ENCODE data around the gene TPD52L2.
"Not testable (repeated sequence)": the region's sequence is repeated elsewhere in the genome, so short reads cannot be mapped to it uniquely, and the experiment has no call there.

TPD52L2 gene

DNA sequence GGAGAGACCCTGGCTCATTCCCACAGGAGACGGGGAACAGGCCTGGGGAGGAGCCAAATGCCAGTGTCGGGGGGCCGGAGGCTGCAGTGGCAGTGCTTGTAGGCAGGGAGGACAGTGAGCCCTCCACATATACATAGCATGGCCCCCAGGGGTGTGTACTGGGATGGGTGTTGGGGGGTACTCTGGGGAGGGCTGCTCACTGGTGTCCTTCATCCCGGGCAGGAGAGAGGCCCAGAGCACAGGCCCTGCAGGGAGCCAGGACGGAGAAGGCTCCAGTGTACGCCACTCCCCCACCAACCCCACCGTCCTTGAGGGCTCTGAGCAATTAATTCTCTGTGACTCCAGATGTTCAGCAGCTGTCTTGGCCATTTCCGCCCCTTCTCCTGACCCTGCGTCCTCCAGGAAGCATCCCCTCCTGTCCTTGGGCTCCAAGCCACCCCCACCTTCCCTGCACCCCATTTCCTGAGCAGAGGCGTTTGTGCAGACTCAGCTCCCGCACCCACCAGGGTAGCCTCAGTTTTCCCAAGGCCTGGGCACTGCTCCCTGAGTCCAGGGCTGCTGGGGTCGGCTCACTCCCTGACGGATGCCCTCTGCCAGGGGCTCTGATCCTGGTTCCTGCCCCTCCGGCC is 7.2 kb upstream of the TPD52L2 start:
- DNase-seq = no peak

DNA sequence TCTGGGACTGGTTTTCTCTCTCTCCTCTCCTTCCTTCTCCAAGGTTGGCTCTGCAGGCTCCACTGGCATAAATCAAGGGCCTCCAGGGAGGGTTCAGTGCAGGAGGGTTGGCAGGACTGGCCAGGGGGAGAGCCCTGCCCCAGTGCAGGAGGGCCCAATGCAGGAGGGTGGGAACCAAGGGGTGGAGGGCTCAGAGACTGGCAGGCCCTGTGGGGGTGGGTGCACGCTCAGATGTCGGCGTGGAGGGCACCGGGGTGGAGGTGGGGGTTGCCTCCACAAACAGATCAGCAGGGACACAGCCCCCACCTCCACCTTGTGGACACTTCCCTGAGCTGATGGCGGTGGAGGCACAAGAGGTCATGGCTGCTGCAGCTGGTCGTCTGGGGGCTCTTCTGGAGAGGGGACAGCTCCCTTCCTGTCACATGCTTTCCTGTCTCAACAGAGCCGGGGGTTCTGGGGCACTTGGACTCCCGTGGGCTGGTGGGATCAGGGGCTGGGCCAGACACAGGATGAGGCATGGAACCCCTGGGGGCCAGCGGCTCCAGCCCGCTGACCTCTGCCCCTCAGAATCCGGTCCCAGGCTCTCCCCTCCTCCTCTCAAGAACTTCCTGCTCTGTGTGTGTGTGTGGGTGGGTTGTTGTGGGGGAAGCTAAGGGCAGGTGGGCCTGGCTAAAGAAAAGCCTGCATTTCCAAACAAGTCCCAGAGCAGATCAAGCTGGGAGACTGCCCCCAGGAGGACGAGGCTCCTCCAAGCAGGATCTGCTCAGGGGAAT is 6.5 kb upstream of the TPD52L2 start:
- no peak for DNase-seq

DNA sequence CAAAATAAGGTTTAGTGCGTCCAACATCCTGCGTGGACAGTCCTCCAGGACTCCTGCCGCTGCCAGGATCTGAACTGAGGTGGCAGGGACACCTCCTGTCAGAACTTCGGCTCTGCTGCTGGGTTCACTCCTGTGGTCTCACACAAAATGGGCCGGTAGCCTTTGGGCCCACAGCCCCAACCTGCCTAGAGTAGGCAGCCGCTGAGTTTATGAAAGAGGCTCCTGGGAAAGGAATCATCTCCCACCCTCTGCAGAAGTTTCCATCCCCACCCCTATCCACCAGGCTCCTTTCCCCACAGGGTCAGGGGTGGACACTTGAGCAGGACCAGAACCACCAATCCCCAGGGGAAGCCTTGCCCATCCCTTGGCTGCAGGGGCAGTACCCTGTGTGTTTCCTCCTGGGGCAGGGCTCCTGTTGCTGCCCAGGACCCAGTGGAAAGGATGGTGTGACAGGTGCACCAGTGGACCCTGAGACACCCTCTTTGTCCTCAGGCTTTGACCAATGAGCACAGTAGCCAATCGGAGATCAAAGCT is 5.8 kb upstream of the TPD52L2 start:
- no peak for DNase-seq

DNA sequence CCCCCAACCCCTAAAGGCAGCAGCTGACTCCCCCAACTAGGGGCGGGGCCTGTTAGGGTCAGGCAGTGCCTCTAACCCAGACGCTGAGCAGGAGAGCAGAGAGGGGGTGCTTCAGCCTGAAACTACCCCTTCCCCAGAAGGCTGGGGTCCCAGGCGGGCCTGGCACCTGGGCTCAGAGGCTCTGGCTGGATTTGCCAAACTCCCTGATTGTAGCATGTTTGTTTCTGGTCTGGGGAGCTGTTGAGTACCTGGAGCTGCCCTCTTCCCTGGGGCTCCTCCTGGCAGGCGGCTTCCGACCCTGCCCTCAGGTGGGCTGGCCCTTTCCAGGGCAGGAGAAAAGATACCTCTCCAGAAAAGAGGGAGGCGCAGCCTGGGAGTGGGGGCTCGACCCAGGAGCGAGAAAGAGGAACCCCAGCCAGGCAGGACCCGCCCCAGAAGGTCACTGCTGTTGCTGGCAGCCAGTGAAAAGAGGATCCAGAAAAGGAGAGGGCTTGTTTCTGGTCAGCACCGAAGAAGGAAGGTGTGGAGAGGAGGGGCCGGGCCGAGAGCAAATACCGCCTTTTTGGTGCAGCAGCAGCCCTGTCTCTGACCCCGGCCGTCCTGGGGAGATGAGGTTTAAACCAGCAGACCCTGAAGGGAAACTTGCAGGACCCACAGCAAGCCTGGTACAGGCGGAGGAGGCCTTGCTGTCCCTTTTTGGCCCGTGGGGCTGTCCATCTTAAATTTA is 4.6 kb upstream of the TPD52L2 start:
- no peak for DNase-seq

DNA sequence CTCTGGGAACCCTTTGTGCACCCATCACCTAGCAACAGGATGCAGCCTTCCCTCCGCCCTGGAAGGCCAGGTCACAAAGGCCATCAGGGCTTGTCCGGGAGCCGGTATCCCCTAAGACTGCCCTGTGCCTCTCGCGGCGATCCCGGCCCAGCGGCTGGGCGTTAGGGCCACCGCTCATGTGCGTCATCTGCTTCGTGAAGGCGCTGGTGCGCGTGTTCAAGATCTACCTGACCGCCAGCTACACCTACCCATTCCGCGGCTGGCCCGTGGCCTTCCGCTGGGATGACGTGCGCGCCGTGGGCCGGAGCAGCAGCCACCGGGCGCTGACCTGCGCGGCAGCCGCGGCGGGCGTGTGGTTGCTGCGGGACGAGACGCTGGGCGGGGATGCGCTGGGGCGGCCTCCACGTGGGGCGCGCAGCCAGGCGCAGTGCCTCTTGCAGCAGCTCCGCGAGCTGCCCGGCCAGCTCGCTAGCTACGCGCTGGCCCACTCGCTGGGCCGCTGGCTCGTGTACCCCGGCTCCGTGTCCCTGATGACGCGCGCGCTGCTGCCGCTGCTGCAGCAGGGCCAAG is 3.6 kb upstream of the TPD52L2 start, which contains the start of gene ABHD16B:
TSS of gene ABHD16B (plus strand) at position 134 of the 570 bp plus-strand sequence. CDS start at position 177, 43 bp downstream.
- DNase-seq = no peak

DNA sequence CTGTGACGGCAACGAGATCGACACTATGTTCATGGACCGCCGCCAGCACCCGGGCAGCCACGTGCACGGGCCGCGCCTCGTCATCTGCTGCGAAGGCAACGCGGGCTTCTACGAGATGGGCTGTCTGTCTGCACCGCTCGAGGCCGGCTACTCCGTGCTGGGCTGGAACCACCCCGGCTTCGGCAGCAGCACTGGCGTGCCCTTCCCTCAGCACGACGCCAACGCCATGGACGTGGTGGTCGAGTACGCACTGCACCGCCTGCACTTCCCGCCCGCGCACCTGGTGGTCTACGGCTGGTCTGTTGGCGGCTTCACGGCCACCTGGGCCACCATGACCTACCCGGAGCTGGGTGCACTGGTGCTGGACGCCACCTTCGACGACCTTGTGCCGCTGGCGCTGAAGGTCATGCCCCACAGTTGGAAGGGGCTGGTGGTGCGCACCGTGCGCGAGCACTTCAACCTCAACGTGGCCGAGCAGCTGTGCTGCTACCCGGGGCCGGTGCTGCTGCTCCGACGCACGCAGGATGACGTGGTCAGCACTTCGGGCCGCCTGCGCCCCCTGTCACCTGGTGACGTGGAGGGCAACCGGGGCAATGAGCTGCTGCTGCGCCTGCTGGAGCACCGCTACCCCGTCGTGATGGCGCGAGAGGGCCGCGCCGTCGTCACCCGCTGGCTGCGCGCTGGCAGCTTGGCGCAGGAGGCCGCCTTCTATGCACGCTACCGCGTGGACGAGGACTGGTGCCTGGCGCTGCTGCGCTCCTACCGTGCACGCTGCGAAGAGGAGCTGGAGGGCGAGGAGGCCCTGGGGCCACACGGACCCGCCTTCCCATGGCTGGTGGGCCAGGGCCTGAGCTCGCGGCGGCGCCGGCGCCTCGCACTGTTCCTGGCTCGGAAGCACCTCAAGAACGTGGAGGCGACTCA is 2.8 kb upstream of the TPD52L2 start:
- no peak for DNase-seq

DNA sequence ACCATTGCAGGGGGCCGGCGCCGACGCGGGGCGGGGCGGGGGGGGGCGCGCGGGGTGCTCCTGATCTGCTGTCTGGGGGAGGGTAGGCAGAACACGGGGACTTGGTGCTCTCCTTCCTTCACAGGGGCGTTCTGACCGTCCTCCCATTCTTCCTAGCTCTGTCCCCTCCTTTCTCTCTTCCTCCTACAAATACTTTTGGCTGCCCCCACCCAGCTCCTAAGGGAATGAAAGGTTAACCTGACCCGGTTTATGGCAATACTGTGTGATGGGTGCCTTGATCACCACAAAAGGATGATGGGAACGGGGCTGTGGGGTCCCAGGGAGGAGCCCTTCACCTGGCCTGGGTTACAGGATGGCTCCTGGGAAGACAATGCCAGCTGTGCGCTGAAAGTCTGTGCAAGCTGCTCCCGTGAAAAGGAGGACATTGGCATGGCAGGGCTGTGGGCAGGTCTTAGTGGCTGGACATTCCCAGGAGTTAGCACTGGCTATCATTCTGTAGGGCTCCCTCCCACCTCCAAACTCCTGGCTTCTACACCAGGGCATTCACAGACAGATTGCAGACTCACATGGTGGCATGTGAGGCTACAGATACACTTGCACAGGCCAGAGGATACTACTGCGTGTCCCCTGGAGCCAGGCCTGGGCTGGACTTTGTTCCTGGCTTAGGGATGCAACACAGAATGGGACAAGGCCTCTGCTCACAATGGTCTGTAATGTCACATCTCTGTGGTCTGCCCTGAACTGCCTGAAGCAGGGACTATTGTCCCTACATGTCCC is 1.9 kb upstream of the TPD52L2 start:
- no peak for DNase-seq

DNA sequence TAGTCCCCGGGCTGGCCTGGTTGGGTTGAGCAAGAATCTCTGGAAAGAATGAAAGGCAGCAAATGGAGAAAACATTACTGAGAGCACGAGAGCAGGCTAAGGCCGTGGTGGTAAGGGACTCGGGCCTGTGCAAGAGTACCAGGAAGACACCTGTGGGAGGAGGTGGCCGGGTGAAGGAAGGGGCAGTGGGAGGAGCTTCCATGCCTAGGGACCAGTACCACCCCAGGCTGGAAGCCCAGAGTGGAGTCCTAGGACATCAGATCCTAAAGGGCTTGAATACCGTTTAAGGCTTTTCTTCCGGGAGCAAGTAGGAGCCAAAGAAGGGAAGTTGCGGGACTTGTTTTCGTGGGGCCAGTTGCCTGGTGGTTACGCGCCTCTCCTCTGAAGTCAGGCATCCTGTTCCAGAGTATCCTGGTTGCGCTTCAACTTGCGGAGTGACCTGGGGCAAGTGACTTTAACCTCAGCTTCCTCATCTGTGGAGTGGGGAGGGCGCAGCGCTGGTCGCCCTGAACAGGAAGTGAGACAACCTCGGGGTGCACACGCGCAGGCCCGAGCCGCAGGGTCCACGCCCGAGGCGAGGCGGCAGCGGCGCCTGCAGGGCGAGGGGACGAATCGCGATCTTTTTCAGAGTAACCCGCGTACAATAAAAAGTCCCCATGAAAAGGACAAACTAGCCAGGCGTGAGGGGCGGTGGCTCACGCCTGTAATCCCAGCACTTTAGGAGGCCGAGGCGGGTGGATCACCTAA is 1.1 kb upstream of the TPD52L2 start:
- peak; percentile 75 for DNase-seq

DNA sequence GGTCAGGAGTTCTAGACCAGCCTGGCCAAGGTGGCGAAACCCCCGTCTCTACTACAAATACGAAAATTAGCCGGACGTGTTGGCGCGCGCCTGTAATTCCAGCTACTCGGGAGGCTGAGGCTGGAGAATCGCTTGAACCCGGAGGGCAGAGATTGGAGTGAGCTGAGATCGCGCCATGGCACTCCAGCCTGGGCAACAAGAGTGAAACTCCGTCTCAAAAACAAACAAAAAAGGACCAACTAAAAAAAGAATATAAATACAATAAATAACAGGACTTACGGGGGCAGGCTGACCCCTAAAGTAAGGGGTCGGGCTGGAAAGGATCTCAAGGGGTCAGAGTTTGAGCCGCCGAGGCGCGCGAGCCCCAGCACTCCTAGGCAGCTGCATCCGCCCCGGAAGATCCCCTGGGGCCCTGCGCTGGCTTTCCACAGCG is 509 bp upstream of the TPD52L2 start:
- DNase-seq = no peak

DNA sequence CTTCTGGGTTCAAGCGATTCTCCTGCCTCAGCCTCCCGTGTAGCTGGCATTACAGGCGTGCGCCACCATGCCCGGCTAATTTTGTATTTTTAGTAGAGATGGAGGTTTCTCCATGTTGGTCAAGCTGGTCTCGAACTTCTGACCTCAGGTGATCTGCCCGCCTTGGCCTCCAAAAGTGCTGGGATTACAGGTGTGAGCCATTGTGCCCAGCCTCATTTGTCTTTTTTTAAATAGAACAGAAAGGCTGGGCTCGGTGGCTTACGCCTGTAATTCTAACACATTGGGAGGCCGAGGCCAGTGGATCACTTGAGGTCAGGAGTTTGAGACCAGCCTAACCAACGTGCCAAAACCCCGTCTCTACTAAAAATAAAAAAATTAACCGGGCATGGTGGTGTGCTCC is 2.0 kb downstream of the TPD52L2 start:
- DNase-seq = not testable (repeated sequence)

DNA sequence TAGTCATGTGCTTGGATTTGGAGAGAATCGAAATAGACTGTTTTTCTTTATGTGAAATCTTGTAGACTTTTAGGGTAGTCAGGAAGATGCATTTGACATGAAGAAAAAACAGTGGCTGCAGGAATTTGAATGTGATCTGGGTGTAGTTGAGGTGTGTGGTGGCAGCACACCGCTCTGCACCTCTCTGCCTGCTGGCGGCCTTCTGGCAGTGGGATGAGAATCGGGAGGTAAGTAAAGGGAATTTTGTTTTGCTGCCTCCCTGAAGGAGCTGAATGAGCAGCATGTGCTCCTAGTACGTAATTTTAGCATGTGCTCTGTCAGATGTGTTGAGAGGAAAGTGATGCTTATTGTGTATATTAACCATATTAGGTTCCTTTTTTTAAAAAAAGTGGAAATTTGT is 3.2 kb downstream of the TPD52L2 start:
- no peak for DNase-seq

DNA sequence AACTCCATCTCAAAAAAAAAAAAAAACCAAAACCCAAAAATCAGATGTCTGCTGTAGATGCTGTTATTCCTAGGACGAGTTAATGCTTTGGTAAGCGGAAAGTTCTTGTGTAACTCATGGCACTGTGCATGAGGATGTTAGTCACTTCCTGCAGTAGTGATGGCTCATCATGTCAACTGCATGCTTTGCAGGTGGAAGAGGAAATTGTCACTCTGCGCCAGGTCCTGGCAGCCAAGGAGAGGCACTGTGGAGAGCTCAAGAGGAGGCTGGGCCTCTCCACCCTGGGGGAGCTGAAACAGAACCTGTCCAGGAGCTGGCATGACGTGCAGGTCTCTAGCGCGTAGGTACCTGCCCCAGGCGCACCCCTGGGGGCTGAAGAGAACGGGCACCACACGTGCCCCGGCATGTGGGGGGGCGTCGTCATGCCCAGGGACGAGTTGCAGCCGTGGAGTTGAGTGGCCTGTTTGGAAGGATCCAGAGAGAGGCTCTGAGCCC is 8.5 kb downstream of the TPD52L2 start:
- DNase-seq = no peak

DNA sequence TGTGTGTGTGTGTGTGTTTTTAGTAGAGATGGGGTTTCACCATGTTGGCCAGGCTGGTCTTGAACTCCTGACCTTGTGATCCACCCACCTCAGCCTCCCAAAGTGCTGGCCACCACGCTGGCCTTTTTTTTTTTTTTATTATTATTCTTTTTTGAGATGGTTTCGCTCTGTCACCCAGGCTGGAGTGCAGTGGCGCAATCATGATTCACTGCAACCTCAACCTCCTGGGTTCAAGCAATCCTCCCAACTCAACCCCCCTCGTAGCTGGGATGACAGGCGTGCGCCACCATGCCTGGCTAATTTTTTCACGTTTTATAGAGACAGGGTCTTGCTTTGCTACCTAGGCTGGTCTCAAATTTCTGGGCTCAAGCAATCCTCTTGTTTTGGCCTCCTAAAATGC is 9.2 kb downstream of the TPD52L2 start:
- not testable (repeated sequence) for DNase-seq

DNA sequence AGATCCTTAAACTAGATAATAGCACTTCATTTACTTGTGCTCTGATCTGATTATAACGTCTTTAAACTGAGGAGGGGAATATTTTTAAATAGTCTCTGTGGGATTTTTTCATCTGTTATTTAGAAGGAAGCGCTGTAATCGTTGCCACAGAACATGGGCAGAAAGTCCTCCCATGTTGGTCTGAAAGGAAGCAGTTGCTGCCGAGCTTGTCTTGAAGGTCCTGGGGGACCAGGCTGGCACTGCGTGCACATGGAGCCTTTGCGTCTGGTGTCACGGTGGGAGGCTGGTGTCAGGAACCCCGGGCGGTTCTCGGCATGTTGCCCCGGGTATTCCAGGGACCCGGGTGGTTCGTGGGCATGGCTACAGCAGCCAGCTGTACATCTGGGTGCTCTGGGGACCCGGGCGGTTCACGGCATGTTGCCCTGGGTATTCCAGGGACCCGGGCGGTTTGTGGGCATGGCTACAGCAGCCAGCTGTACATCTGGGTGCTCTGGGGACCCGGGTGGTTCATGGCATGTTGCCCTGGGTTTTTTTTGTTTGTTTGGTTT is 11.5 kb downstream of the TPD52L2 start:
- DNase-seq = no peak

DNA sequence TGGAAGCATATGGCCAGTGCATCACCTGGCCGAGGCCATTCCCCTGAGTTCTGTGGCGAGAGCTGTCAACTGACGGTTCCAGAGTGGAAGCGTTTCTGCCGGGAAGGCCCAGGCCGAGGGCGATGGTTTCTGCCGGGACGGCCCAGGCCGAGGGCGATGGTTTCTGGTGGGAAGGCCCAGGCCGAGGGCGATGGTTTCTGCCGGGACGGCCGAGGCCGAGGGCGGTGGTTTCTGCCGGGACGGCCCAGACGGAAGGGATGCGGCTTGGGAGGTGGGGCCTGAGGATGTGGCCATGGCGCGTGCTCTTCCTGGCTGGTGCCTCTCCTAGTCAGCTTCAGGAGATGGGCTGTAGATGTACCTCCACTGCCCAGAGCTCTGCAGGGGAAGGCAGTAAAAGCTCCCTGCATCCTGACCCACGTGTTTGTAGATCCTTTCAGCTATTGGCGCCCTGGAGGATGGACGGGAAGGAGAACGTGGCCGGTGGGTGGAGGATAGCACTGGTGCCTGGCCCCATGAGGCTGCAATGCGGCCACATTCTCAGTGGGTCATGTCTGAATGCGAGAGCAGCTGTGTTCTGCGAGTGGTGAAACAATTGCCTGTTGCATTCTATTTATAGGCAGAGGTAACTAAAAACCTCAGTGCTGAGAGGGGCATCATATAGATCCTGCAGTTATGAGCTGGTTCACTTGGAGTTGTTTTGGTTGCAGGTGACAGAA is 12.8 kb downstream of the TPD52L2 start:
- no peak for DNase-seq

DNA sequence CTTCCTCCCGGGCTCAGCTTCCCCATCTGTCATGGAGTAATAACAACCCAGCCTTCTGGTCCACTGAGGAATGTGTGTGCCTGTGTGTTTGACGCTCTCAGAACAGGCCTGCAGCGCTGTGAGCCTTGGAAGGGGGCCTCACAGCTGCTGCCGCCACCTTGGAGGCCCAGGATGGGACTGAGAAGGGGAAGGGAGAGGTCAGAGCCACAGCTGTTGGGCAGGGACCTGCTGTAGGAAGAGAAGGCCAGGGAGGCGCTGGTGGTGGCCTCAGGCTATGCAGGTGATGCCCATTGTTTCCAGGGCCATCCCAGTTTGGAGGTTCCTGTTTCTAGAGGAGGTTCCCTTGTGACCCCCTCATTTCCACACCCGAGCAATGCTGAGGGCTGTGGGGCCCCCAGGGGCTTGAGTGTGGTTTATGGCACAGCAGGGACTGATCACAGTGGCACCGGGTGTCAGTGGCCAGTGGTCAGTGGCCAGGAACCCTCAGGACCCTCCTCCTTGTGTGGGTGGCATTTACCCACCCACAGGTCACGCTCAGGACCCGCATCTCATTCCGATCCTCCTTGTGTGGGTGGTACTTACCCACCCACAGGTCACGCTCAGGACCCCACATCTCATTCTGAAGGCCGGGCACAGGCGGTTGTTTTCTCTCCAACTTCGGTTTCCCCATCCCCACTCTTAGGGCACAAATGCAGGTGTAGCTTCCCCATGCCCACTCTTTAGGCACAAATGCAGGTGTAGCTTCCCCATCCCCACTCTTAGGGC is 14.0 kb downstream of the TPD52L2 start:
- no peak for DNase-seq

DNA sequence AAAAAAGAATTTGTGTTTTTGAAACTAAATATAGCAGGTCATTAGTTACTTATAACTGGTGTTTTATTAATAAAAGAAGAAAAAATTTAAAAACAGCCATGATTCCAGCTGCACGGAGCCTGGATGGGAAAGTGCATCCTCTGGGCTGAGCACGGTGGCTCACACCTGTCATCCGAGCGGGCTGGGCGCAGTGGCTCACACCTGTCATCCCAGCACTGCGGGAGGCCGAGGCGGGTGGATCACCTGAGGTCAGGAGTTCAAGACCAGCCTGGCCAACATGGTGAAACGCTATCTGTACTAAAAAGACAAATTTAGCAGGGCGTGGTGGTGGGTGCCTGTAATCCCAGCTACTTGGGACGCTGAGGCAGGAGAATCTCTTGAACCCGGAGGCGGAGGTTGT is 15.8 kb downstream of the TPD52L2 start:
- DNase-seq = not testable (repeated sequence)

DNA sequence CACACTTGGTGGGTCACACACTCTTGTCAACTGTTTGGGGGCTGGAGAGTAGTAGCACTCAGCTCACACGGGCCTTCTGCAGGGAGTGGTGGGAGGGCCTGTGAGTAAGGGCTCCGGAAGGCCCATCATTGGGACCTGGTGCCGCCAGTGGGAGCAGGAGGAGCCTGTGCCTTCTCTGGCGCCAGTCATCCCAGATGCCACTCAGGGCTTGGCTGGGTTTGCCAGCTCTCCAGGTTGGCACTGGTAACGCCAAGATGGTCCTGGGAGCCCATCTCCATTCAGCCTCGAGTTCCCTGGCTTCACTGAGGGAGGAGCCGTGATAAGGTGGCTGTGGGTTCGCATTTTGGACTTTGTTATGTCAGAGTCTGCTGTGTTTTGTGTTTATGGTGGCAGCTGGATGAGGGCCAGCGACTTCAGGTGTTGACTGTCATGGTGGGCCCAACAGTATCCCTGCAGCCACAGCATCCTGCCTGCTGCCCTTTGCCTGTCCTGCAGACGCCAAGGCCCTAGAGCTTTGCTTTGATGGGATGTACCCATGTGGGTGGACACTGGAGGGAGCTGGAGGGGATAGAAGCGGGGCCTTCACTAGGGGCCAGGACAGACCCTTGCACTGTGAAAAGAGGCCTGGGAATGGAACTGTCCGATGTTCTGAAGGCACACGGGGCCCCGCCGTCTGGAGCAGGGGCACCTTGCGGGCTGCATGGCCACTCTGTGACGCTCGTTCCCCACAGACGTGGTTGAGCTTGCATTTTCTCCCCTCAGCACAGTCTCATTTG is 16.6 kb downstream of the TPD52L2 start:
- DNase-seq = no peak

All from activated gamma-delta T cell treated with Interleukin-2 at 50 U/mL for 16 hours (primary cell).